ENCODE data around the gene CD70.
"Not testable (repeated sequence)": the region's sequence is repeated elsewhere in the genome, so short reads cannot be mapped to it uniquely, and the experiment has no call there.

CD70 gene

GRCh38 chr19:6568816-6569215 is 22.1 kb downstream of the CD70 start:
- DNase-seq = no peak

- no peak for DNase-seq
Measured at GRCh38 chr19:6568010-6568526, 22.9 kb downstream of the CD70 start.

- DNase-seq = not testable (repeated sequence)
Measured at GRCh38 chr19:6566727-6567126, 24.2 kb downstream of the CD70 start.

GRCh38 chr19:6564393-6564792 is 26.6 kb downstream of the CD70 start:
- DNase-seq = no peak

GRCh38 chr19:6562437-6562836 is 28.5 kb downstream of the CD70 start:
- DNase-seq = not testable (repeated sequence)

DNA sequence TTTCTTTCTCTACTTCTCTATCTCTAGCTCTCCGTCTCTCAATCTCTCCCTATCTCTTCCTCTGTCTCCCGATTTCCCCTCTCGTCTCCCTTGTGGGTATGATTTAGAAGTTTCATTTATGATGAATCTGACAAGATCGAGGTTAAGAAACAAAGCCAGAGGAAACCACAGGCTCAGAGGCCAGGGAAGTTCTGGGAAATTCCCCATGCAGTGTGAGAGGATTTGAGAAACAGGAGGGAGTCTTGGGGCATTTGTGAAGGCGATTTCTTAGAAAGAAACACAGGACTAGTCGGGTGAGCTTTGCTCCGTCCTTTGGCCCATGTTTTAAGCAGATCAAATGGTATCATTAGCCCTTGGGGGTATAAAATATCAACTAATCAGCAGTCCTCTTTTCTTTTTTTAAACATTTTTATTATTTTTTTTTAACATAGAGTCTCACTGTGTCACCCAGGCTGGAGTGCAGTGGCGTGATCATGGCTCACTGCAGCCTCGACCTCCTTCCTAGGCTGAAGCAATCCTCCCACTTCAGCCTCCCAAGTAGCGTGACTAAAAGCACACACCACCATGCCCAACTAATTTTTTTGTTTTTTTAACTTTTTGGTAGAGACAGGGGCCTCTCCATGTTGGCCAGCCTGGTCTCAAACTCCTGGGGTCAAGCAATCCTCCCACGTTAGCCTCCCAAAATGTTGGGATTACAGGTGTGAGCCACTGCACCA is 34.3 kb downstream of the CD70 start:
- DNase-seq = no peak

DNA sequence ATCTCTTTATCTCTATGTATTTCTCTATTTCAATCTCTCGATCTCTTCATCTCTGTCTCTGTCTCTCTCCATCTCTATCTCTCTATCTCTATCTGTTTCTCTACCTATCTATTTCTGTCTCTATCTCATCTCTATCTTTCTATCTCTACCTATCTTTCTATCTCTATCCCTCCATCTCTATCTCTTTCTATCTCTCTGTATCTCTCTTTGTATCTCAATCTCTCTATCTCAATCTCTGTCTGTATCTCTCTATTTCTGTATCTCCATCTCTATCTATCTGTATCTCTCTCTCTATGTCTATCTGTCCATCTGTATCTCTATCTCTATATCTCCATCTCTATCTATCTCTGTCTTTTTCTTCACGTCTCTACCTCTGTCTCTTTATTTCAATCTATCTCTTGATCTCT is 34.9 kb downstream of the CD70 start:
- no peak for DNase-seq

GRCh38 chr19:6551607-6552450 is 39.1 kb downstream of the CD70 start:
- no peak for DNase-seq

- DNase-seq = no peak
Measured at GRCh38 chr19:6551091-6551490, 39.9 kb downstream of the CD70 start.

- DNase-seq = not testable (repeated sequence)
Measured at GRCh38 chr19:6550679-6551078, 40.3 kb downstream of the CD70 start.

- no peak for DNase-seq
Measured at GRCh38 chr19:6543866-6544347, 47.0 kb downstream of the CD70 start.

- DNase-seq = no peak
Measured at GRCh38 chr19:6540918-6541689, 49.8 kb downstream of the CD70 start.

DNA sequence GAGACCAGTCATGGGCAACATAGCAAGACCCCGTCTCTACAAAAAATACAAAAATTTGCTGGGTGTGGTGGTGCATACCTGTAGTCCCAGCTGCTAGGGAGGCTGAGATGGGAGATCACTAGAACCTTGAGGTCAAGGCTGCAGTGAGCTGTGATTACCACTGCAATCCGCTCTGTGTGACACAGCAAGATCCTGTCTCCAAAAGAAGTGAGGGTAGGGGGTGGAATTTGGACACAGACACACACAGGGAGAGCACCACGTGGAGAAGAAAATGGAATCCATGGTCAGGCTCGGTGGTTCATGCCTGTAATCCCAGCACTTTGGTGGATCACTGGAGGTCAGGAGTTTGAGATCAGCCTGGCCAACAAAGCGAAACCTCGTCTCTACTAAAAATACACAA is 51.4 kb downstream of the CD70 start:
- no peak for DNase-seq
